ENCODE data around the gene PPIL6. TPM values are rescaled to one million over a fixed set of nuclear protein-coding genes. Genes with fewer than 3 reads are reported as not detected.
A peak's percentile ranks its signal among the peaks of the same experiment; 100 is the strongest.

PPIL6 gene
- total RNA-seq, 1 experiment from 2014 or later: 2.6 TPM

DNA sequence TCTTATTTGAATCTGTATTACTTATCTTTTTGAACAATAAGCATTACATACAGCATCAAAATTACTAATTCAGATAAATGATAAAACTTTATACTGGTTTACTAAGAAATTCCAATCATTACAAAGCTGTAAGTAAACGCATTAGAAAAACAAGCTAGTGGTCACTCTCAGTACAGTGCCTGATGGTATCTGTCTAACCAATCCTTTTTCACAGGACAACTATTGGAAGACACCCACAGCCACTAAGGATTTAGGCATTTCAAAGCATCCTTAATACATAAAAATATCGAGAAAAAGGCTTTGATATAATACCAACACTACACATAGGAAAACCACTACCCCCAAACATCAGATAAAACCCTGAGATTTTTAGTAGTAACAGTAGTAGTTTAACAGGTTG lies 60.7 kb downstream of the PPIL6 start:
- Mint-ChIP-seq H3K27me3 (ENCODE audit: unreplicated experiment) (no peaks in the 10 kb centered on the region), H3K36me3 (ENCODE audit: insufficient read depth, unreplicated experiment) (peaks cover 88% of the 10 kb centered on the region), H3K4me1 (ENCODE audit: low read depth, unreplicated experiment) (peaks cover 19% of the 10 kb centered on the region), H3K9me3 (ENCODE audit: low read depth, unreplicated experiment) (no peaks in the 10 kb centered on the region), H3K27ac (ENCODE audit: unreplicated experiment) (peak overlapping the region; percentile 100), H3K4me3 (ENCODE audit: low read depth, unreplicated experiment) (peak overlapping the region; percentile 83)
- no TSS peak for BruUV-seq (replicated peaks)
- CTCF ChIA-PET: interaction anchor here (0.6 to 1.1 kb wide), 5 partner anchors 9 to 192 kb away, joined by 3 to 6 read pairs (median 4); no protein-coding TSS in a partner anchor
- no peak for TF ChIP-seq CTCF (IDR thresholded peaks at IDR 0.05; ENCODE audit: unreplicated experiment)
- intact Hi-C loops (cut with micrococcal nuclease; ENCODE audit: unreplicated experiment): loop anchor here (5.0 to 10.0 kb wide), 2 partner anchors 63 to 285 kb away; partner anchors contain the start of genes CEP57L1, PPIL6, SESN1 and SMPD2
- DNase-seq: no peak

- CTCF ChIA-PET: no interaction called here
- intact Hi-C loops (cut with micrococcal nuclease; ENCODE audit: unreplicated experiment): no loop called here
- Mint-ChIP-seq H3K27ac (ENCODE audit: unreplicated experiment) (no peak overlapping the region), H3K4me1 (ENCODE audit: low read depth, unreplicated experiment) (peaks cover 27% of the 10 kb centered on the region), H3K4me3 (ENCODE audit: low read depth, unreplicated experiment) (no peak overlapping the region), H3K36me3 (ENCODE audit: insufficient read depth, unreplicated experiment) (peaks cover 82% of the 10 kb centered on the region), H3K9me3 (ENCODE audit: low read depth, unreplicated experiment) (no peaks in the 10 kb centered on the region), H3K27me3 (ENCODE audit: unreplicated experiment) (no peaks in the 10 kb centered on the region)
- DNase-seq: no peak
- TF ChIP-seq CTCF (IDR thresholded peaks at IDR 0.05; ENCODE audit: unreplicated experiment): no peak
- no TSS peak for BruUV-seq (replicated peaks)
Measured at GRCh38 chr6:109377717-109378116, 62.7 kb downstream of the PPIL6 start.

DNA sequence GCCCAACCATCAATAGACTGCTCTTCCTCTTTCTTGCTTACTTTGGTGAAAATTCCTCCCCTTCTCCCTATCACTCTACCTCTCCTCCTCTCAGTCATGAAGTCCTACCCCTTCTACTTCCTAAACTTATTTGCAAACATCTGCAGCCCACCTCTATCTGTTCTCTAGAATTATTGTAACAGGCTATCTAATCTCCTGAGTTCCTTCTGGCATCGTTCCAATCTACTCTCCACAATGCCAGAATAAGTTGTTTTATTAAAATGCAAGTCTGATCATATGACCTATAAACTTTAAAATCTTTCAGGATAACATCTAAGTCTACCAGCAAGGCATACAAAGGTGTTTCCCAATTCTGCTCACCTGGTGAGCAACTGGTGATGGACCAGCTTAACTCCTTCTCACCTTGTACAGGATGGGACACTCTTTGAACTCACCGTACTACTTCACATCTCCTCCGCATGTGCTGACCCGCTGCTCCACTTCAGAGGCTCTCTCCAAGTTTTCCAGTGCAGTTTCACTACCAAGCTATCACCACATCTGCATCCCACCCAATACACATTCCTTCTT lies 66.0 kb downstream of the PPIL6 start:
- H3K4me1 Mint-ChIP-seq (ENCODE audit: low read depth, unreplicated experiment): peaks cover 25% of the 10 kb centered on the region
- BruUV-seq (replicated peaks): no TSS peak
- H3K9me3 Mint-ChIP-seq (ENCODE audit: low read depth, unreplicated experiment): no peaks in the 10 kb centered on the region
- no peak for TF ChIP-seq CTCF (IDR thresholded peaks at IDR 0.05; ENCODE audit: unreplicated experiment)
- peaks cover 62% of the 10 kb centered on the region for H3K36me3 Mint-ChIP-seq (ENCODE audit: insufficient read depth, unreplicated experiment)
- intact Hi-C loops (cut with micrococcal nuclease; ENCODE audit: unreplicated experiment): no loop called here
- H3K27me3 Mint-ChIP-seq (ENCODE audit: unreplicated experiment): no peaks in the 10 kb centered on the region
- no peak overlapping the region for H3K4me3 Mint-ChIP-seq (ENCODE audit: low read depth, unreplicated experiment)
- no peak for DNase-seq
- peak overlapping the region; percentile 0 for H3K27ac Mint-ChIP-seq (ENCODE audit: unreplicated experiment)
- CTCF ChIA-PET: no interaction called here

- Mint-ChIP-seq H3K36me3 (ENCODE audit: insufficient read depth, unreplicated experiment) (peaks cover 61% of the 10 kb centered on the region), H3K9me3 (ENCODE audit: low read depth, unreplicated experiment) (no peaks in the 10 kb centered on the region), H3K4me1 (ENCODE audit: low read depth, unreplicated experiment) (peaks cover 18% of the 10 kb centered on the region), H3K4me3 (ENCODE audit: low read depth, unreplicated experiment) (no peak overlapping the region), H3K27ac (ENCODE audit: unreplicated experiment) (no peak overlapping the region), H3K27me3 (ENCODE audit: unreplicated experiment) (no peaks in the 10 kb centered on the region)
- no peak for DNase-seq
- intact Hi-C loops (cut with micrococcal nuclease; ENCODE audit: unreplicated experiment): no loop called here
- no peak for TF ChIP-seq CTCF (IDR thresholded peaks at IDR 0.05; ENCODE audit: unreplicated experiment)
- CTCF ChIA-PET: no interaction called here
- BruUV-seq (replicated peaks): no TSS peak
Measured at GRCh38 chr6:109373762-109374161, 66.7 kb downstream of the PPIL6 start.

Measured in Calu3 (cell line).